Naive B cell (primary cell): ENCODE results near the gene RTP5. TPM values are rescaled to one million over a fixed set of nuclear protein-coding genes. Genes with fewer than 3 reads are reported as not detected.

Experiments
- ATAC-seq, 2 donors: fragments of 150-1000 bp; cut with Tn5 transposase; 2 replicates each; pipeline ENCODE4 v1.10.0; 2021; ENCODE audit warnings: low read depth in 2 of 2, mild to moderate bottlenecking in 2 of 2, moderate library complexity in 2 of 2
- DNase-seq: peaks from one replicate; pipeline ENCODE4 v3.0.0; 2022
- H3K27ac Mint-ChIP-seq, 6 donors: one replicate each; pipeline ENCODE4 v1.8.0; 2020 to 2022; ENCODE audit warnings: mild to moderate bottlenecking in 6 of 6, mixed read lengths in 6 of 6, moderate library complexity in 5 of 6, inconsistent platforms in 2 of 6
- H3K27me3 Mint-ChIP-seq, 3 donors: one replicate each; pipeline ENCODE4 v1.8.0; 2021 to 2022; ENCODE audit warnings: mixed read lengths in 3 of 3, mild to moderate bottlenecking in 1 of 3
- H3K36me3 Mint-ChIP-seq, 2 donors: one replicate each; pipeline ENCODE4 v1.8.0; 2020 to 2022; ENCODE audit warnings: mixed read lengths in 2 of 2, inconsistent platforms in 1 of 2, mild to moderate bottlenecking in 1 of 2
- H3K4me1 Mint-ChIP-seq, 3 donors: one replicate each; pipeline ENCODE4 v1.8.0; 2020 to 2022; ENCODE audit warnings: mixed read lengths in 3 of 3, inconsistent platforms in 1 of 3, mild to moderate bottlenecking in 1 of 3, moderate library complexity in 1 of 3
- H3K4me3 Mint-ChIP-seq, 8 donors: one replicate each; pipeline ENCODE4 v1.8.0; 2020 to 2022; ENCODE audit warnings: mild to moderate bottlenecking in 8 of 8, mixed read lengths in 8 of 8, moderate library complexity in 8 of 8, inconsistent platforms in 2 of 8
- H3K9me3 Mint-ChIP-seq, 7 donors: one replicate each; pipeline ENCODE4 v1.8.0; 2020 to 2022; ENCODE audit warnings: mixed read lengths in 7 of 7, mild to moderate bottlenecking in 5 of 7, inconsistent platforms in 2 of 7, moderate library complexity in 1 of 7
- polyA plus RNA-seq, 6 donors: library from polyadenylated mRNA; unstranded; fragments of 300-500 nt; fragmentation: Illumina TruSeq; gene quantifications; one replicate each; pipeline ENCODE4 v1.2.3, GENCODE V29; 2021; ENCODE audit warnings: low read depth in 6 of 6

RTP5 gene
- polyA plus RNA-seq, 6 donors from 2014 or later, result not detected

GRCh38 chr2:241895427-241895711, 25.8 kb downstream of the RTP5 start:
- H3K27me3 Mint-ChIP-seq, result no peaks in the 10 kb centered on the region
- no peak overlapping the region for H3K4me3 Mint-ChIP-seq
- H3K4me1 Mint-ChIP-seq, result peaks cover 4 to 18% (median 8%) of the 10 kb centered on the region in 3 donors
- H3K36me3 Mint-ChIP-seq, result no peaks in the 10 kb centered on the region
- H3K9me3 Mint-ChIP-seq, result no peaks in the 10 kb centered on the region
- no peak overlapping the region for H3K27ac Mint-ChIP-seq
- no peak for ATAC-seq
- no peak for DNase-seq

DNA sequence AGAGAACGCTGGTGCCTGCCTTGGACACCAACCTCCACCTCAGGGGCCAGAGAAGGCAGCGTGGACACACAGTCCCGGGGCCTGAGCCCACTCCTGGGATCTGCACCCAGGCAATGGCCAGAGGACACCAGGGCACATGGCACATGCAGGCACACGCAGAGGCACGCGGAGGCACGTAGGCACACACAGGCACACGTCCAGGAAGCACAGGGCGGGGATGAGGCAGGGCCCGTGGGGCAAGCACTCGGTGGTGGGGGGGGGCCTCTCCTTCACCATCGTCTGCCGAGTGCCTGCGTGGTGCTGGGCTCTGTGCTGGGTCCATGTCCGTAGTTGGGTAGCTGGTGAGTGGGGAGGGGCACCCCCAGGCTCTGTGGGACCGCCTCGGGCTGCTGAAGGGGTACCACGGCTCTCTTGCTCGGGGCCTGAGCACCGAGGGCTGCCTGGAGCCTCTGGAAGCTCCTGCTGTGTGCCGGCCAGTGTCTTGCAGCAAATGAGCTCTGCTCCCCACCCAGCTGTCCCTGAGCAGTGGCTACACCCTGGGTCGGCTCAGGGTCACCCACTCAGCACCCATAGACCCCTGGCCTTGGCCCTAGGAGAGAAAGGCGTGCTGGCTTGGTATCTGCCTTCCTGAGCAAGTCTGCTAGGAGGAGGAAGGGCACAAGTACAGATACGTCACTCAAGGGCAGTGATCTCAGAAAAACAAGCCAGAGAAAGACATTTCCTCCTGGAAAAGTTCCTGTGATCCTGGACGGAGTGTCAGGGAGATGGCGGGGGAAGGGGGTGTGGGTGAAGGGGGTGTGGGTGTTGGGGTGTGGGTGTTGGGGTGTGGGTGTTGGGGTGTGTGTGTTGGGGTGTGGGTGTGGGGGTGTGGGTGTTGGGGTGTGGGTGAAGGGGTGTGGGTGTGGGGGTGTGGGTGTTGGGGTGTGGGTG, 26.4 kb downstream of the RTP5 start:
- H3K27me3 Mint-ChIP-seq, result no peaks in the 10 kb centered on the region
- no peak for DNase-seq
- peak overlapping the region in 4 of 6 donors; percentile 47 to 94 (median 73) for H3K27ac Mint-ChIP-seq
- H3K4me1 Mint-ChIP-seq, result peaks cover 4 to 18% (median 8%) of the 10 kb centered on the region in 3 donors
- H3K9me3 Mint-ChIP-seq, result no peaks in the 10 kb centered on the region
- H3K36me3 Mint-ChIP-seq, result no peaks in the 10 kb centered on the region
- H3K4me3 Mint-ChIP-seq, result no peak overlapping the region
- ATAC-seq, result no peak

GRCh38 chr2:241896746-241897201, 27.2 kb downstream of the RTP5 start:
- peak overlapping the region in 2 of 6 donors; percentile 36 to 74 for H3K27ac Mint-ChIP-seq
- no peak for ATAC-seq
- no peaks in the 10 kb centered on the region for H3K27me3 Mint-ChIP-seq
- no peaks in the 10 kb centered on the region for H3K36me3 Mint-ChIP-seq
- no peak overlapping the region for H3K4me3 Mint-ChIP-seq
- H3K4me1 Mint-ChIP-seq, result peaks cover 5 to 18% (median 13%) of the 10 kb centered on the region in 3 donors
- H3K9me3 Mint-ChIP-seq, result no peaks in the 10 kb centered on the region
- no peak for DNase-seq

DNA sequence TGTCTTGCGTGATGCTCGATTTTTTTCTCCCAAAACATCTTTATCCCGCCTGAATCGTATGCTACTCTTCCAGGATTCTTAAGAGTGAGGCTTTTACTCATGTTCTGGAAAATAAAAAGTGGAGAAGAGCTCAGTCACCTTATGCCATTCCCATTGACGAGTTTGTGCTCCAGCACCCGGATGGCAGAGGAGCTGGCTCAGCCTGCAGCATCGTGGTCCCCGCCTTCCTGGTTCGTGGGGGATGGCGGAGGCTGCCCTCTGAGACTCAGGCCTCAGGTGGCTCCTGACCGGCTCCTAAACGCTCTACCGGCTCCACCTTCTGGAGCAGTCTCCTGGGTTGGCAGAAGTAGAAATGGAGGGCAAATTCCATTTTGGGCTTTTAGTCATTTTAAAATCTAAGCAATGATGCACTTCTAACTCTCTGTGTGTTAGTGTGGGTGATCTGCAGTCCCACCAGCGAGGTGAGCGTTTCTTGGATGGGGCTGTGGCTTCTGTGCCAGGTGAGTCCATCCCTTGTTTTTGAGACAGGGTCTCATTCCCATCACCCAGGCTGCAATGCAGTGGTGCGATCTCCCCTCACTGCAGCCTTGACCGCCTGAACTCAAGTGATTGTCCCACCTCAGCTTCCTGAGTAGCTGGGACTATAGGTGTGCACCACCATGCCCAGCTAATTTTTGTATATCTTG, 27.8 kb downstream of the RTP5 start:
- H3K27ac Mint-ChIP-seq, result peak overlapping the region in 3 of 6 donors; percentile 19 to 74 (median 66)
- no peak for DNase-seq
- no peak overlapping the region for H3K4me3 Mint-ChIP-seq
- no peaks in the 10 kb centered on the region for H3K9me3 Mint-ChIP-seq
- peaks cover 7 to 18% (median 13%) of the 10 kb centered on the region in 3 donors for H3K4me1 Mint-ChIP-seq
- no peaks in the 10 kb centered on the region for H3K27me3 Mint-ChIP-seq
- no peaks in the 10 kb centered on the region for H3K36me3 Mint-ChIP-seq
- ATAC-seq, result no peak

DNA sequence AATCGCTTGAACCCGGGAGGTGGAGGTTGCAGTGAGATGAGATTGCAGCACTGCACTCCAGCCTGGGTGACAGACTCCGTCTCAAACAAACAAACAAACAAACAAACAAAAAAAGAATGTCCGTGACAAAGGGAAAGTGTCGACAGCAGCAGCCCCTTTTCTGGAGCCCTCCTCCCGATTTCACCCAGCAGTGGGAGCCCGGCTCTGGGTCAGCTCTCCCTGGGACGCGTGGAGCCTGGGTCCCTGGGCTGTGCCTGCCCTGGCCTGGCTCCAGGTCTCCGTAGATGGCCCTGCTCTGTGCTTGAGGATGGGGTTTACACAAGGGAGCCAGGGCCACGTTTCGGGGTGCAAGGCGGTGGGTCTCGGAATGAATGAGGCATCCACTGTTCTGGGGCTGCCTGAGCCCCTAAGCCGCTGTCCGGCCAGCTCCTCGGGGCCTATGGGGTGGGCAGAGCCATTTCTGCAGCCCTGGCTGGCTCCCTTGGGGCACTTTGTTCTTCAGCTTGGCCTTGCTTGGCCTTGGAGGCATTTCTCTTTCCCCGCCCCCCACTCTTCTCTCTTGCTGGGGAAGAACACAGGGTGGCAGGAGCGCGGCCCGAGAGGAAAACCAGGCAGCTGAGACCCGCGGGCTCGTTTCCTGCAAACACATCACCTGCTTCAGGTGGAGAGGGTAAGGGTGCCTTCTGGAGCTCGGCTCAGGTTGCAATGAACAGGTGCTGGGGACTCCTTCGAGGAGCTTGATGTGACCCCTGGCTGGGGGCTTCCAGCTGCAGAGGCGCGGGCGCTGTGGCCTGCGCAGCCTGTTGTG, 29.1 kb downstream of the RTP5 start:
- ATAC-seq (no peak), DNase-seq (no peak)
- H3K27ac Mint-ChIP-seq, result no peak overlapping the region
- no peaks in the 10 kb centered on the region for H3K9me3 Mint-ChIP-seq
- H3K4me1 Mint-ChIP-seq, result peaks cover 7 to 18% (median 13%) of the 10 kb centered on the region in 3 donors
- H3K4me3 Mint-ChIP-seq, result peak overlapping the region in 1 of 8 donors; percentile 61
- no peaks in the 10 kb centered on the region for H3K27me3 Mint-ChIP-seq
- no peaks in the 10 kb centered on the region for H3K36me3 Mint-ChIP-seq

- DNase-seq, result no peak
- H3K4me1 Mint-ChIP-seq, result peaks cover 7 to 24% (median 13%) of the 10 kb centered on the region in 3 donors
- H3K27ac Mint-ChIP-seq, result peak overlapping the region in 1 of 6 donors; percentile 42
- H3K4me3 Mint-ChIP-seq, result no peak overlapping the region
- no peak for ATAC-seq
- no peaks in the 10 kb centered on the region for H3K9me3 Mint-ChIP-seq
- H3K27me3 Mint-ChIP-seq, result no peaks in the 10 kb centered on the region
- peaks cover 0 to 1% of the 10 kb centered on the region in 2 donors for H3K36me3 Mint-ChIP-seq
Observed at GRCh38 chr2:241900251-241901017, 30.9 kb downstream of the RTP5 start.

- H3K4me1 Mint-ChIP-seq, result peaks cover 12 to 24% (median 14%) of the 10 kb centered on the region in 3 donors
- DNase-seq, result no peak
- H3K9me3 Mint-ChIP-seq, result no peaks in the 10 kb centered on the region
- ATAC-seq, result no peak
- peaks cover 0 to 7% of the 10 kb centered on the region in 2 donors for H3K36me3 Mint-ChIP-seq
- peak overlapping the region in 2 of 6 donors; percentile 8 to 47 for H3K27ac Mint-ChIP-seq
- no peaks in the 10 kb centered on the region for H3K27me3 Mint-ChIP-seq
- peak overlapping the region in 1 of 8 donors; percentile 23 for H3K4me3 Mint-ChIP-seq
Observed at GRCh38 chr2:241901018-241901380, 31.5 kb downstream of the RTP5 start.

GRCh38 chr2:241901500-241902351, 32.2 kb downstream of the RTP5 start:
- no peak for DNase-seq
- no peaks in the 10 kb centered on the region for H3K9me3 Mint-ChIP-seq
- peaks cover 0 to 7% of the 10 kb centered on the region in 2 donors for H3K36me3 Mint-ChIP-seq
- ATAC-seq, result peak in 1 of 2 donors; percentile 33
- peak overlapping the region in 3 of 8 donors; percentile 26 to 71 (median 50) for H3K4me3 Mint-ChIP-seq
- no peaks in the 10 kb centered on the region for H3K27me3 Mint-ChIP-seq
- H3K27ac Mint-ChIP-seq, result peak overlapping the region in 4 of 6 donors; percentile 8 to 94 (median 21)
- peaks cover 10 to 21% (median 13%) of the 10 kb centered on the region in 3 donors for H3K4me1 Mint-ChIP-seq

DNA sequence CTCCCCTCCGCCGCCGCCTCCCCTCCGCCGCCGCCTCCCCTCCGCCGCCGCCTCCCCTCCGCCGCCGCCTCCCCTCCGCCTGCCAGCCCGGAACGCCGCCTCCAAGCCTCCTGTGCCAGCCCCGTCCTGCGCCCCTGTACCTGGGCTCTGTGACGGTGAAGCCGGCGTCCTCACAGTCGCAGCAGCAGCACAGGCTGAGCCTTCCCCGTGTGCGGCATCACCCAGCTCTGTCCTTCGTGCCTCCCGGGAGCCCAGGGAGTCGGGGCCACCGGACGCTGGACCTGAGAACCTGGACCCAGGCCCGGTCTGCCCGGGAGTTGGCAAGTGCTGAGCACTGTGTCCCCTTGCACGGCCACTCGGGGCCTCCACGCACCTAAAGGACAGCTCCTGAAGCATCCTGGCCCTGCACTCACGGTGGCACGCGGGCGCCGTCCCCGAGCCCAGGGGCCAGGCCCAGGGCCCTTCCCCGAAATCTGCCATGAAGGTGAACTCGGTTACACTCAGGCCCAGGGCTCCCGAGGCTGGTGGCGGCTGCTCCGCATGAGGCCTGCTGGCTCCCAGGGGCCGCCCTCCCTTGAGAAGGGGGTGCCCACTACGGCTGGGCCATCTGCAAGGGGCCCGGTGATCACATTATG, 32.9 kb downstream of the RTP5 start:
- Mint-ChIP-seq H3K27ac (no peak overlapping the region), H3K4me1 (peaks cover 15 to 19% (median 19%) of the 10 kb centered on the region in 3 donors), H3K9me3 (no peaks in the 10 kb centered on the region), H3K27me3 (no peaks in the 10 kb centered on the region), H3K4me3 (peak overlapping the region in 1 of 8 donors; percentile 50), H3K36me3 (peaks cover 0 to 7% of the 10 kb centered on the region in 2 donors)
- no peak for DNase-seq
- peak in 1 of 2 donors; percentile 13 for ATAC-seq

GRCh38 chr2:241903121-241904010, 33.8 kb downstream of the RTP5 start:
- H3K9me3 Mint-ChIP-seq, result no peaks in the 10 kb centered on the region
- H3K4me3 Mint-ChIP-seq, result no peak overlapping the region
- H3K4me1 Mint-ChIP-seq, result peaks cover 15 to 27% (median 17%) of the 10 kb centered on the region in 3 donors
- ATAC-seq, result no peak
- peaks cover 0 to 7% of the 10 kb centered on the region in 2 donors for H3K36me3 Mint-ChIP-seq
- no peaks in the 10 kb centered on the region for H3K27me3 Mint-ChIP-seq
- H3K27ac Mint-ChIP-seq, result no peak overlapping the region
- DNase-seq, result no peak
